Suprapubic skin (tissue), 3 donors: ENCODE measurements around the gene C2orf49.

Experiments used
- EP300 ChIP-seq: sonication (generic); formaldehyde crosslinking; IDR thresholded peaks from one replicate; pipeline ENCODE4 v1.6.1; 2017; ENCODE audit warnings: antibody characterized with exemption
- POLR2A ChIP-seq, 2 donors: fragments of 450-650 bp; IDR thresholded peaks; one replicate each; pipeline ENCODE4 v1.6.1; 2017; ENCODE audit warnings: antibody characterized with exemption in 2 of 2, mild to moderate bottlenecking in 2 of 2, moderate library complexity in 2 of 2
- TF ChIP-seq, protein P1 (sequence below), 2 donors: fragments of 200-600 bp in 1 of 2; fragments of 450-650 bp in 1 of 2; sonication (generic) in 1 of 2; IDR thresholded peaks; one replicate each; pipeline ENCODE4 v1.5.1; 2016 to 2019; ENCODE audit warnings: antibody characterized with exemption in 2 of 2, mild to moderate bottlenecking in 1 of 2, moderate library complexity in 1 of 2

DNA sequence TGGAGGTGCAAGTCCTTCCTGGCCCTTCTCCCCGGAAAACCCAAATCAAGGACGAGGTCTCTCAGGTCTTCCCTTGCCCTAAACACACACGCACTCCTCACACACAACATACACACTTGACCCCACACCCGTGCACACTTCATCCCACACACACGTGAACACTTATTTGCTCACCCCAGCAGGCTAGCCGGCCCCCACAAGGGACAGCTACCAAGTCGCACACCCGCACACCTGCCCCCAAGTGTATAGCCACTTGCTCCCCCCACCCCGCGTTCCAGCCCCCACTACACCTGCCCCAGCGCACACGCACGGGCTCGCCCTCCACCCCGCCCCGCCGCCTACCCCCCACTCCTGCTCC is 8.2 kb upstream of the C2orf49 start:
- TF ChIP-seq, protein P1, sequence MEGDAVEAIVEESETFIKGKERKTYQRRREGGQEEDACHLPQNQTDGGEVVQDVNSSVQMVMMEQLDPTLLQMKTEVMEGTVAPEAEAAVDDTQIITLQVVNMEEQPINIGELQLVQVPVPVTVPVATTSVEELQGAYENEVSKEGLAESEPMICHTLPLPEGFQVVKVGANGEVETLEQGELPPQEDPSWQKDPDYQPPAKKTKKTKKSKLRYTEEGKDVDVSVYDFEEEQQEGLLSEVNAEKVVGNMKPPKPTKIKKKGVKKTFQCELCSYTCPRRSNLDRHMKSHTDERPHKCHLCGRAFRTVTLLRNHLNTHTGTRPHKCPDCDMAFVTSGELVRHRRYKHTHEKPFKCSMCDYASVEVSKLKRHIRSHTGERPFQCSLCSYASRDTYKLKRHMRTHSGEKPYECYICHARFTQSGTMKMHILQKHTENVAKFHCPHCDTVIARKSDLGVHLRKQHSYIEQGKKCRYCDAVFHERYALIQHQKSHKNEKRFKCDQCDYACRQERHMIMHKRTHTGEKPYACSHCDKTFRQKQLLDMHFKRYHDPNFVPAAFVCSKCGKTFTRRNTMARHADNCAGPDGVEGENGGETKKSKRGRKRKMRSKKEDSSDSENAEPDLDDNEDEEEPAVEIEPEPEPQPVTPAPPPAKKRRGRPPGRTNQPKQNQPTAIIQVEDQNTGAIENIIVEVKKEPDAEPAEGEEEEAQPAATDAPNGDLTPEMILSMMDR (IDR thresholded peaks at IDR 0.05), result no peak
- no peak for TF ChIP-seq POLR2A (IDR thresholded peaks at IDR 0.05)
- TF ChIP-seq EP300, result no peak
